NOMO-1 (cell line): ENCODE data around the gene PLCXD1.
"Not testable (repeated sequence)": the region's sequence is repeated elsewhere in the genome, so short reads cannot be mapped to it uniquely, and the experiment has no call there.

Experiments
- DNase-seq, 2 experiments: peaks; one replicate each; lab custom pipeline; 2025; ENCODE audit not compliant: unreplicated experiment in 2 of 2; lab: John Stamatoyannopoulos, UW

The PLCXD1 gene

GRCh38 chrX:348461-349117 lies 67.4 kb downstream of the PLCXD1 start:
- no peak for DNase-seq

DNA sequence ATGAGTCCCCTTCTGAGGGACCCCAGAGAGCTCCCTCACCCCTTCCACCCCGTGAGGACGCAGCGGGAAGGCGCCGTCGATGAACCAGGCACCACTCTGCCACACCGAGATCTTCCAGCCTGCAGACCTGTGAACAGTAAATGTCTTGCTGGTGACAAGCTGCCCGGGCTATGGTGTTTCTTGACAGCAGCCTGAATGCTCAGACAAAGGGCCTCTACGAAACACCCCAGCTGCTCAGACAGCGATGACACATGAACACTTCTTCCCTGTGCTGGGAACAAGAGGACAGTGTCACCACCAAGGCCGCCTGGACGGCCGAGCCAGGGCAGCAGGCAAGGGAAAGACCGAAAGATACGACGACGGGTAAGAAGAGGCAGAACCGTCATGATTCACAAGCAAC lies 68.0 kb downstream of the PLCXD1 start:
- no peak for DNase-seq

- DNase-seq = no peak
Observed at GRCh38 chrX:349702-350101, 68.5 kb downstream of the PLCXD1 start.

DNA sequence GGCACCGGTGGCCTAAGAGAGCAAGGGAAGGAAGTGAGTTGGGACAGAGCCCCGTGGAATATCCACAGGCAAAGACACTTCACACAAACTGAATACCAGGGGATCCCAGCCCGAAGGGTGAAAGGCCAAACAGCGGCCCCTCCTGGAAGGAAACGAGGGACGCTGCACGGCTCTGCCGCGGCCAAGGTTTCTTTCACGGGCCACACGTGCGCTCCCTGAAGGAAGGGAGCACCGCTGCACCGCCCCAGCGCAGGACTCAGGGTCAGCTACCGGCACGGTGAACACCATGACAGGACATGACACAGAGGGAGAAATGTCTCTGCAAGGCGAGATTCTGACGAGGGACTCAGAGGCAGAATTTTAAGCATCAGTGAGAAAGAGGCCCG lies 69.0 kb downstream of the PLCXD1 start:
- no peak for DNase-seq

DNA sequence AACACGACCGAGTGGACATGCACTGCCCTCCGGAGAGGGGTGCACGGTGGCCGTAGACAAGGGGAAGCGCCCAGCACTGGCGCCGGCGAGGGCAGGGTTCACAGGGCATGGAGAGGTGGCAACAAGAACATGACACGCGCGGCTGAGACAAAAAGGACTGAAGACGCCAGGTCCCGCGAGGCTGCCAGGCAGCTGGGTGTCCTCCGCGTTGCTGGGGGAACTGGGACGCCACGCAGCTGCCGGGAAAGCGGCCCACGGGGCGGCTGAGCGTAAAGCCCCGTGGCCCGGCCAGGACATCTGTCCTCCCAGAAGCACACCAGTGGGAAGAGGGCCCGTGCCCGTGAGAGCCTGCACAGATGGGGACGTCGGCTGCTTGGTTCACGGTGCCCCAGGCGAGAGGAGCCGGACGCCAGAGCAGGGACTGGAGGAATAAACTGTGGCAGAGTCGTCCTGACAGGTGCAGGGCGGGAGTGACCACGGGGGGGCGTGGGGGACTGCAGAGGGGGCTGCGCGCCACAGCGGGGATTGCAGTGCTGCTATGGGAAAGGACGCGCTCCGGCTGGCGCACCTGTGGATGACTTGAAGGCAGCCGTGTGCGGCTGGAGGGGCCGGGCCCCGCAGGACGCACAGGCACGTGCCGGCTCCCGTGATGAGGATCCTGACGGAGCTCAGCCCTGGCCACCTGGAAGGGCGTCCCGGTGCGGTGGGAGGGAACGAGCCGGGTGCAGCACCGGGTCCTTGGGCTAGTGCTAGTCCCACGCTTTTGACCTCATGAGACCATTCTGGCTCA lies 69.5 kb downstream of the PLCXD1 start:
- no peak for DNase-seq

DNA sequence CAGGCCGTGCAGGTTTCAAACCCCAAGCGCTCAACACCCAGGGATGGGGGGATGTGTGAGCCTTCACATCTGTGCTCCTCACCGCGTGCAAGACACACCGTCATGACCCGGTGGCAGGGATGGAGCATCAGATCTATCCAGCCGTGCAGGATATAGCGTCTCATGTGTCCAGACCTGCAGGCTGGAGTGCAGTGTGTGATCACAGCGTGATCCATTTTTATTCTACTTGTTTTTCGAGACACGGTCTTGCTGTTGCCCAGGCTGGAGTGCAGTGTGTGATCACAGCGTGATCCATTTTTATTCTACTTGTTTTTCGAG lies 70.1 kb downstream of the PLCXD1 start:
- DNase-seq = not testable (repeated sequence)

GRCh38 chrX:351736-352135 lies 70.6 kb downstream of the PLCXD1 start:
- DNase-seq = no peak

GRCh38 chrX:352181-352580 lies 71.0 kb downstream of the PLCXD1 start:
- DNase-seq = no peak

- no peak for DNase-seq
Observed at GRCh38 chrX:352582-353314, 71.6 kb downstream of the PLCXD1 start.
